ENCODE measurements around the gene PRKX.

PRKX gene

GRCh38 chrX:3589474-3589873 lies 124.0 kb downstream of the PRKX start:
- DNase-seq (ENCODE audit: low read depth) = peak; percentile 16
- no peak overlapping the region for H3K4me3 ChIP-seq (ENCODE audit: low read depth, low read length)
- TF ChIP-seq MYC (IDR thresholded peaks at IDR 0.05; ENCODE audit: low read depth, low read length) (no peak), MAX (IDR thresholded peaks at IDR 0.05; ENCODE audit: low read depth, low read length) (peak; percentile 16; the same call in 1 of the 2 replicates), POLR2A (IDR thresholded peaks at IDR 0.05; ENCODE audit: extremely low read depth, insufficient read length) (no peak)

DNA sequence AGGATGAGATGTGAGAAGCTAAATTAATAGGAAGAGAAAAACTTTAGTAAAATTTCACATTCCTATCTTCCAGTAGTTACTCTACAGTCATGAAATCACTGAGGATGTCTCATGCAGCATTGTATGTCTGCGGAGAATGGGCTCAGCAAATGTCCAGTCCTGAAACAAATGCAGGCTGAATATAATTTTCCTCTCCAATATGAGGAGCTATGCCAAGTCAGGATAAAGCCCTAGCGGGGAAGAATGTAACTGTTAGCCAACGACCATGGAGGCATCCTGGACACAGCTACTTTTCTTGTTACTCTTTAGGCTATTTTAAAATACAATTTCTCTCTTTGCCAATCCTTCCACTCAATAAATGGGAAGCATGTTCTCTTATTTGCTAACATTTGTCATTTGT lies 127.7 kb downstream of the PRKX start:
- H3K4me3 ChIP-seq (ENCODE audit: low read depth, low read length) = no peak overlapping the region
- DNase-seq (ENCODE audit: low read depth) = no peak
- no peak for TF ChIP-seq MYC (IDR thresholded peaks at IDR 0.05; ENCODE audit: low read depth, low read length)

DNA sequence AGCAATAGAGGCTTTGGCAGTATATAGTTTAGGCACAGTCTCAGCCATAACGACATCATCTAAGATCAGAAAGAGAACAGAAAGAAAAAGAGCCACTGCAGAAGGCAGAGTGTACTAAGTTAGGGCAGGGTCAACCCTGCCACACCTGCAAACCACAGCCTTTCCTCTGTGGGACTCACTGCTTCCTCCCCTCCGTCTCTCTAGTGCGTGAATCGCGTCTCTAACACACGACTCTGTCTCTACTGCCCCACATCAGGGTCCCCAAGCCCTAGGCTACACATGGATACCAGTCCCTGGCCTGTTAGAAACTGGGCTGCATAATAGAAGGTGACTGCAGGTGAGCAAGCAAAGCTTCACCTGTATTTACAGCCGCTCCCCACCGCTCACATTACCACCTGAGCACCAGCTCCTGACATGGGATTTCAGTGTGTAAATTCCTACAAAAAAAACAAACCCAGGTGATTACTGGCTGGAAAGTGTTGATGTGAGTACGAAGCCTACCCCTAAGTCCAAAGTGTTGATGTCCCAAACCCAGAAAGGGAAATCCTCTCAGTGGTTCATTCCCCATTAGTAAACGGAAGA lies 128.9 kb downstream of the PRKX start:
- H3K4me3 ChIP-seq (ENCODE audit: low read depth, low read length) = no peak overlapping the region
- TF ChIP-seq MYC (IDR thresholded peaks at IDR 0.05; ENCODE audit: low read depth, low read length) (no peak), CTCF (IDR thresholded peaks at IDR 0.05; ENCODE audit: low read depth, low read length) (no peak), POLR2A (IDR thresholded peaks at IDR 0.05; ENCODE audit: extremely low read depth, insufficient read length) (no peak), MAX (IDR thresholded peaks at IDR 0.05; ENCODE audit: low read depth, low read length) (no peak)
- DNase-seq (ENCODE audit: low read depth) = no peak

GRCh38 chrX:3582451-3582850 lies 131.0 kb downstream of the PRKX start:
- no peak overlapping the region for H3K4me3 ChIP-seq (ENCODE audit: low read depth, low read length)
- TF ChIP-seq POLR2A (IDR thresholded peaks at IDR 0.05; ENCODE audit: extremely low read depth, insufficient read length) (no peak), MYC (IDR thresholded peaks at IDR 0.05; ENCODE audit: low read depth, low read length) (no peak), MAX (IDR thresholded peaks at IDR 0.05; ENCODE audit: low read depth, low read length) (no peak), CTCF (IDR thresholded peaks at IDR 0.05; ENCODE audit: low read depth, low read length) (no peak)
- DNase-seq (ENCODE audit: low read depth) = no peak

- no peak for DNase-seq (ENCODE audit: low read depth)
- no peak for TF ChIP-seq MYC (IDR thresholded peaks at IDR 0.05; ENCODE audit: low read depth, low read length)
- no peak overlapping the region for H3K4me3 ChIP-seq (ENCODE audit: low read depth, low read length)
Observed at GRCh38 chrX:3581609-3582108, 131.8 kb downstream of the PRKX start.

DNA sequence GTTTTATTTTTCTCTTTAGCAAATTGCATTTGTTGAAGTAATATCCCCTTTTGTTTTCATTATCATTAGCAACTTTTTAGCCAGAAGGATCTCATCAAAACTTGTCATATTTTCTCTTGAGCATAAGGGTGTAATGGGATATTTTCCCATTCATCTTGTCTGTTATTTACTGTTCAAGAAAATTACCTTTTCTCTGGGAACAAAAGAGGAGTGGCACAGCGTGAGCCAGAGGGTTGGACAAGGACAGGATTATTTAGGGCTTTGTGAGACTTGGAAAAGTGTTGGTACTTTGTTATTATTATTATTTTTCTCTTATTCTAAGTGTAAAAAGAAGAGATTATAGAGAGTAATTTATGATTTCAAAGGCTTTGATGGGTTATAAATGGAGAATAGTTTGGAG lies 135.9 kb downstream of the PRKX start:
- no peak for TF ChIP-seq MAX (IDR thresholded peaks at IDR 0.05; ENCODE audit: low read depth, low read length)
- TF ChIP-seq POLR2A (IDR thresholded peaks at IDR 0.05; ENCODE audit: extremely low read depth, insufficient read length) = no peak
- TF ChIP-seq CTCF (IDR thresholded peaks at IDR 0.05; ENCODE audit: low read depth, low read length) = no peak
- TF ChIP-seq MYC (IDR thresholded peaks at IDR 0.05; ENCODE audit: low read depth, low read length) = no peak
- H3K4me3 ChIP-seq (ENCODE audit: low read depth, low read length) = no peak overlapping the region
- no peak for DNase-seq (ENCODE audit: low read depth)

GRCh38 chrX:3576886-3577501 lies 136.5 kb downstream of the PRKX start:
- TF ChIP-seq MAX (IDR thresholded peaks at IDR 0.05; ENCODE audit: low read depth, low read length) (no peak), MYC (IDR thresholded peaks at IDR 0.05; ENCODE audit: low read depth, low read length) (no peak), CTCF (IDR thresholded peaks at IDR 0.05; ENCODE audit: low read depth, low read length) (no peak), POLR2A (IDR thresholded peaks at IDR 0.05; ENCODE audit: extremely low read depth, insufficient read length) (no peak)
- no peak overlapping the region for H3K4me3 ChIP-seq (ENCODE audit: low read depth, low read length)
- DNase-seq (ENCODE audit: low read depth) = peak; percentile 1

All from NB4 (cell line).